ENCODE results near the gene CRNKL1.

- no peak for TF ChIP-seq POLR2A (IDR thresholded peaks at IDR 0.05; ENCODE audit: low read depth, low read length)
- no peak for TF ChIP-seq POLR2AphosphoS5 (IDR thresholded peaks at IDR 0.05; ENCODE audit: low read depth, low read length)
- TF ChIP-seq TAF1 (IDR thresholded peaks at IDR 0.05; ENCODE audit: borderline replicate concordance, low read depth, low read length) = no peak
Measured at GRCh38 chr20:20094410-20094809, 42.1 kb upstream of the CRNKL1 start.

Measured in GM12892 (cell line).